HG02763 (cell line): ENCODE results near the gene WDR7.
A peak's percentile ranks its signal among the peaks of the same experiment; 100 is the strongest.

Experiments used
- ATAC-seq: cut with Tn5 transposase; IDR thresholded peaks from one replicate; pipeline ENCODE4 v1.9.1; 2021; ENCODE audit warnings: mild to moderate bottlenecking, moderate library complexity; ENCODE audit not compliant: unreplicated experiment

WDR7 gene

GRCh38 chr18:56721031-56721430 is 69.9 kb downstream of the WDR7 start:
- ATAC-seq = no peak

- ATAC-seq = no peak
Measured at GRCh38 chr18:56721491-56721890, 70.3 kb downstream of the WDR7 start.

DNA sequence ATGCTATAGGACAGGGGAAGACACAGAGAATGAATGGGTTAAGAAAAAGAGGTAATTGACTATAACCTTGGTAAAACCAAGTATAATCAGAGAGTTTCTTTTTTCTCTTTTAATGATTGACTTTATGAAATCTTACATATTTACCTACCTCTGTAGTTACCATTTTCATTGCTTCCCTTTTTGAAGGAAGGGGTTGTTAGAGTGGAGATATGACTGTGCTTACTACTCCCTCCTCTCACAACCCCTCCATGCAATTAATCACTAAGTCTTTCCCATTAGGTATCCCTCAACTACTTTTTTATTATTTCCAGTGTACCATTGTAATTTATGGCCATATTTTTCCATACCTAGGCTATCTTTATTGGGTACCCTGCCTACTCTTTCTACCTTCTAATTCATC is 71.4 kb downstream of the WDR7 start:
- no peak for ATAC-seq

- no peak for ATAC-seq
Measured at GRCh38 chr18:56723068-56723467, 71.9 kb downstream of the WDR7 start.

- no peak for ATAC-seq
Measured at GRCh38 chr18:56723706-56724105, 72.5 kb downstream of the WDR7 start.

- ATAC-seq = no peak
Measured at GRCh38 chr18:56726906-56727305, 75.7 kb downstream of the WDR7 start.

GRCh38 chr18:56727399-56727798 is 76.2 kb downstream of the WDR7 start:
- no peak for ATAC-seq

DNA sequence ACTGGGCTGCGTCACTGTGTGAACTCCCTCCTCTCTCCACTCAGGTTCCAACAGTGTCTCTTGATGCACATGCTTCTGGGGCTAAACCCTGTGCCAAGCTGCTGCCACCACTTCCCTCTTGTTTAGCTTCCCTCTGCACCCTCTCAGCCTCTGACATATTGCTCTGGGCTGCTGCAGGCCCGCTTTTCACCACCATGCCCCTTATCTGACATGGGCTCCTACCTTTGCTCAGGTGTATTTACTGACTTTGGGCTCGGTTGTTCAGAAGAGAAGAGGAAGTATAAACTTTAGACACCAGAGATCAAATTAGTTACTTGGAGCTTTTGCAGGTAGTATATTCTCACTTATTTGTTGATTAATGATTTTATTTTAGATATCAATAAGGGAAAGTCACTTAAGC is 77.6 kb downstream of the WDR7 start:
- ATAC-seq = no peak

- no peak for ATAC-seq
Measured at GRCh38 chr18:56738184-56738583, 87.0 kb downstream of the WDR7 start.

GRCh38 chr18:56739731-56740130 is 88.6 kb downstream of the WDR7 start:
- no peak for ATAC-seq

DNA sequence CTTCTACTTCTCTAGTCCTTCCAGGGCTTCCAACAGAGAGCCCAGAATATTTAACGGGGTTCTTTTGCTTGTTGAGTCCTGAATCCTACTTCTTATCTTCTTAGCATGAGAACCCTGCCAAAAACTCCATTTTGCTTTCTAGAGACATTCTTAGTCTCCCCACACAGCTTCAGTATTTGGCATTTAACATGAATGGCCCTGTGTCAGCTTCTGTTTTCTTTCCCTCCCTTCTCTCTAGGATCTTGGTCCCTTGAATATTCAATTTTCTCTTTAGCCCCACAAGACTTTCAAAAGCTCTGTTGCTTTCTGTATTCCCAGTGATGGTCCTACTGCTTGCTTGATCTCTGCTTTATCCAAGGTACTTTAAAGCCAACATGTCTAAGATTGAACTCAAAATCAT is 89.5 kb downstream of the WDR7 start:
- ATAC-seq = no peak

GRCh38 chr18:56741685-56742084 is 90.5 kb downstream of the WDR7 start:
- ATAC-seq = no peak

DNA sequence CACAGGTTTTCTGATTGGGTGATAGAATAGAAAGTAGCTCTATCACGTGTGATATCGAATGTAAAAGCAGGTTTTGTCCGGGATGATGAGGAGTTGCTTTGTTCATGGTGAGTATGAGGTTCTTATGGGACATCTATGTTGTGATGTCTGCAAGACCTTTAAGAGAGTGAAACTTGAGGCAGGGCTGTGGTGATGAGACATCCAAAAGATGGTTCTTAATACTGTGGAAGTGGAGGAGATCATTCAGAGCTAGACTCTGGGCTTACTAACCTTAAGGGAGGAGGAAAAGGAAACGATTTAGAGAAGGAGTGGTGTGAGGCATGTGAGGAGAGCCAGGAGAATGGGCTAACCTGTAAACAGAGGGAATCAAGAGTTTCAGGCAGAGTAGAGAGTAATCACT is 92.0 kb downstream of the WDR7 start:
- no peak for ATAC-seq

GRCh38 chr18:56747032-56747658 is 96.0 kb downstream of the WDR7 start:
- peak; percentile 65 for ATAC-seq

GRCh38 chr18:56747857-56748256 is 96.7 kb downstream of the WDR7 start:
- ATAC-seq = no peak

DNA sequence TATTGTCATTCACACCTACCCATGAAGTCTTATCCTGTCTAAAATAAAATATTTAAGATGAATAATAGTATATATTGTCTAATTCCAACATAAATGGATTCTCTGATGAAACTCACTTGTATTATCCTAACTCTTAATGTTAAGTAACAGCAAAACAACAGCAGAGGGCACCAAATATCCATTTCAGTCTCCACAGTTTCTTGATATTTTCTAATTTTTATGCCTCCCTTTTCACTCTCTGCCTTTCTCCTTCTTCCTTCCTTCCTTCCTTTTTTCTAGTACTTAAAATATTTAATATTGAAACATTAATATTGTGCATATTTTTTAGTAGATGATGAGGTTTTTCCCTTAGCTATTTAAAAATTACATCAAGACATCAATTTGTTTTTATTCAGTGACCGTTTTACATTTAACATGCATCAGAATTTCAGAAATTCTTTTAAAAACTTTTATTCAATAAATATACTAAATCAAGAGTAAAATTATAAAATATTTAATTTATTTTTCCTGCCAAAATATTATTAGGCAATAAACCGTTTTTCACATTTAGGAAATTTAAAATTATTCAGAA is 97.6 kb downstream of the WDR7 start:
- ATAC-seq = no peak

DNA sequence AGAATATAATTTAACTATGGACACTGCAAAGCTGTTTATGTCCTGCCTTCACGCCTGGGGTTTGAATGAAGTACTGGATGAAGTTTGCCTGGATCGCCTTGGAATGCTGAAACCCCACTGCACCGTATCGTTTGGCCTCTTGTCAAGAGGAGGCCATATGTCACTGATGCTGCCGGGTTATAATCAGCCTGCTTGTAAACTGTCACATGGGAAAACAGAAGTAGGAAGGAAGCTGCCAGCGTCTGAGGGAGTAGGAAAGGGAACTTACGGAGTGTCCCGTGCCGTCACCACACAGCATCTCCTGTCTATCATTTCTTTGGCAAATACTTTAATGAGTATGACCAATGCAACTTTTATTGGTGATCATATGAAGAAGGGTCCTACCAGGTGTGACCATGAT is 105.8 kb downstream of the WDR7 start:
- no peak for ATAC-seq

GRCh38 chr18:56770097-56770496 is 118.9 kb downstream of the WDR7 start:
- ATAC-seq = no peak

GRCh38 chr18:56770873-56771272 is 119.7 kb downstream of the WDR7 start:
- ATAC-seq = no peak

- no peak for ATAC-seq
Measured at GRCh38 chr18:56775701-56776100, 124.5 kb downstream of the WDR7 start.

- ATAC-seq = no peak
Measured at GRCh38 chr18:56787390-56787789, 136.2 kb downstream of the WDR7 start.

DNA sequence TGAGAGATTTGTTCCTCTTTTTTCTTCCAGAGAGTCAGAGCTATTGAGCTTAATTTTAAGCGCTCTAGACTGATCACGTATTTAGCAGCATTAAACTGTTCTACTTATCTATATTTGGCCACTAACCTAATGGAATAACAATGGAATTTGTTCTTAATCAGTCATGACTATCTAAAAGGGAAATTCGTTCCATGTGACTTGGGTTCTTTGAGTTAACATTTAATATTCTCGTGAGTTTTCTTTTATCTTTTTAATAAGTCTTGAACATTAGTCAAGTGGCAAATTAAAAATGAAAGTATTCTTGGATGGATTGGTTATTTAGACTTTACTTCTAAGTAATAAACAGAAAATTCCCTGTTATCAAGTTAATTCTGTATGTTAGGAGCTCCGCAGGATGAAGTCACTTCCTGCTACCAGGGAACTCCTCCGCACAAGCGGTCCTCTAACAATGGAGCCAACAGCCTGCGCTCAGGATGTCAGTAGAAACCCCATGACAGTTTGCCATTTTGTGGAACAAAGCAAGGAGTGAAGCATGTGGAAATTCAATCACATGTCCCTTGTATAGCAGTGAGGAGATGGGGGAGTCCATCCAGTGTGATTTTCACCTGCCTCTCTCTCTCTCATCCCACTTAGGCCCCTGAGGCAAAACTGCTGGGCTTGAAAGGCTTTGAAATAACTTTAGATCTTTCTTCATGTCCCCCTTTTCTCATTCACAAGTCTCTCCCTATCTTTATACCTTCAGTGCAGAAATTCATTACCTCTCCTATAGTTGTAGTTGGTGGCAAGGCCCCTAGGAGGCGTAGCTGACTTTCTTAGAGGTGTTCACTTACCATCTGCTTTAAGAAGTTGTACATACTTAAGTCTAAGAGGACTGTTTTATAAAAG is 138.1 kb downstream of the WDR7 start:
- ATAC-seq = no peak
